CD4-positive, alpha-beta memory T cell (primary cell): ENCODE data around the gene RMDN2. TPM values are rescaled to one million over a fixed set of nuclear protein-coding genes. Genes with fewer than 3 reads are reported as not detected.
A peak's percentile ranks its signal among the peaks of the same experiment; 100 is the strongest.

Experiments used
- CTCF ChIA-PET: fragments of 350-600 bp; sonication (Branson Sonifier 250); formaldehyde crosslinking; loops from one replicate; lab custom pipeline; 2021; ENCODE audit warnings: inconsistent platforms; ENCODE audit not compliant: partially characterized antibody; lab: Charles Lee
- POLR2A ChIA-PET: fragments of 350-600 bp; sonication (Branson Sonifier 250); formaldehyde crosslinking; loops from one replicate; lab custom pipeline; 2021; ENCODE audit not compliant: partially characterized antibody; lab: Charles Lee
- DNase-seq, 5 donors: peaks; one replicate each; pipeline versions ENCODE4 v3.0.0 to v3.0.0-alpha.2; 2020 to 2022; ENCODE audit warnings: mixed read lengths in 1 of 5
- H3K27ac ChIP-seq: one replicate; pipeline ENCODE4 v1.7.0; 2013; ENCODE audit warnings: low read depth, low read length
- H3K27me3 ChIP-seq: 2 replicates; pipeline ENCODE4 v1.7.0; 2013; ENCODE audit warnings: mild to moderate bottlenecking, low read length, moderate library complexity; ENCODE audit not compliant: insufficient read depth
- H3K36me3 ChIP-seq: 2 replicates; pipeline ENCODE4 v1.7.0; 2013; ENCODE audit warnings: mild to moderate bottlenecking, low read length, moderate library complexity; ENCODE audit not compliant: insufficient read depth
- H3K4me1 ChIP-seq: 2 replicates; pipeline ENCODE4 v1.7.0; 2013; ENCODE audit warnings: mild to moderate bottlenecking, low read length, moderate library complexity; ENCODE audit not compliant: insufficient read depth
- H3K4me3 ChIP-seq, 2 donors: one replicate each; pipeline ENCODE4 v1.7.0; 2013; ENCODE audit warnings: low read length in 2 of 2, mild to moderate bottlenecking in 1 of 2
- H3K9me3 ChIP-seq, 2 donors: one replicate each; pipeline ENCODE4 v1.7.0; 2013; ENCODE audit warnings: low read length in 2 of 2, control low read depth in 1 of 2; ENCODE audit not compliant: control insufficient read depth in 1 of 2
- H3K27ac Mint-ChIP-seq, 7 donors: one replicate each; pipeline ENCODE4 v1.8.0; 2020 to 2021; ENCODE audit warnings: mixed read lengths in 7 of 7, mild to moderate bottlenecking in 6 of 7, inconsistent platforms in 3 of 7, moderate library complexity in 3 of 7
- H3K27me3 Mint-ChIP-seq, 2 donors: one replicate each; pipeline ENCODE4 v1.8.0; 2020 to 2021; ENCODE audit warnings: mixed read lengths in 2 of 2
- H3K36me3 Mint-ChIP-seq, 2 donors: one replicate each; pipeline ENCODE4 v1.8.0; 2020 to 2021; ENCODE audit warnings: mixed read lengths in 2 of 2, inconsistent platforms in 1 of 2, mild to moderate bottlenecking in 1 of 2
- H3K4me1 Mint-ChIP-seq, 4 donors: one replicate each; pipeline ENCODE4 v1.8.0; 2020 to 2021; ENCODE audit warnings: mixed read lengths in 4 of 4, mild to moderate bottlenecking in 1 of 4
- H3K4me3 Mint-ChIP-seq, 8 donors: one replicate each; pipeline ENCODE4 v1.8.0; 2020 to 2021; ENCODE audit warnings: mixed read lengths in 8 of 8, mild to moderate bottlenecking in 7 of 8, moderate library complexity in 6 of 8, inconsistent platforms in 3 of 8
- H3K9me3 Mint-ChIP-seq, 8 donors: one replicate each; pipeline ENCODE4 v1.8.0; 2020 to 2021; ENCODE audit warnings: mixed read lengths in 8 of 8, mild to moderate bottlenecking in 5 of 8, inconsistent platforms in 3 of 8, moderate library complexity in 1 of 8
- intact Hi-C: fragments of 100-400 bp; cut with micrococcal nuclease; formaldehyde crosslinking; loops from one replicate; pipeline ENCODE4 v1.15.1; 2023
- polyA plus RNA-seq, 2 donors: library from polyadenylated mRNA; unstranded; fragments of 300-500 nt; fragmentation: Illumina TruSeq; gene quantifications; one replicate each; pipeline ENCODE4 v1.2.3, GENCODE V29; 2021
- total RNA-seq, 2 experiments: library from RNA; stranded (reverse); gene quantifications; one replicate each; pipeline ENCODE4 v1.2.3, GENCODE V29; 2021

The RMDN2 gene
- total and polyA plus RNA-seq, 4 experiments from 2014 or later: 3.1 to 4.0 (median 3.2) TPM

DNA sequence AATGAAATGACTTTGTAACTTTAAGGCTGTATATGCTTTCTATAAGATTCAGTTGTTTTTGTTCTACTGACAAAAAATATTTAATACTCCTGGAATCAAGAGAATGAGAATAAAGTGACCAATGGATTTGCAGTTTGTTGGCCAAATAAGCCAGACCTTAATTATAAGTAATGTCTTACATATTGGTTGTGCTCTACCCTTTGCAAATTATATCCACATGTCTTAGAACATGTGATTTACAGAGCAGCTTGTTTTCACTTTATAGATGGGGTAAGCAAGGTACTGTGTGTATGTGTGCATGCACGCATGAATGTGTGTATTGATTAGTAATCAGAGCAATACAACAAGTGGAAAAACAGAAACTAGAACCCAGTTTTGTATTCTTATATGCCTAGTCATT lies 59.1 kb downstream of the RMDN2 start:
- Mint-ChIP-seq H3K27ac (no peak overlapping the region), H3K4me3 (no peak overlapping the region), H3K9me3 (peaks cover 0 to 3% (median 0%) of the 10 kb centered on the region in 8 donors), H3K36me3 (no peaks in the 10 kb centered on the region), H3K4me1 (peaks cover 0 to 3% (median 1%) of the 10 kb centered on the region in 4 donors), H3K27me3 (no peaks in the 10 kb centered on the region)
- CTCF ChIA-PET: interaction anchor here (1.6 kb wide), 1 partner anchor 290 kb away, joined by 5 read pairs; no protein-coding TSS in a partner anchor
- no peak for DNase-seq
- Histone ChIP-seq H3K4me3 (no peak overlapping the region), H3K9me3 (no peaks in the 10 kb centered on the region), H3K27me3 (no peaks in the 10 kb centered on the region), H3K27ac (no peak overlapping the region), H3K36me3 (no peaks in the 10 kb centered on the region), H3K4me1 (no peaks in the 10 kb centered on the region)
- POLR2A ChIA-PET: no interaction called here
- intact Hi-C loops: no loop called here

DNA sequence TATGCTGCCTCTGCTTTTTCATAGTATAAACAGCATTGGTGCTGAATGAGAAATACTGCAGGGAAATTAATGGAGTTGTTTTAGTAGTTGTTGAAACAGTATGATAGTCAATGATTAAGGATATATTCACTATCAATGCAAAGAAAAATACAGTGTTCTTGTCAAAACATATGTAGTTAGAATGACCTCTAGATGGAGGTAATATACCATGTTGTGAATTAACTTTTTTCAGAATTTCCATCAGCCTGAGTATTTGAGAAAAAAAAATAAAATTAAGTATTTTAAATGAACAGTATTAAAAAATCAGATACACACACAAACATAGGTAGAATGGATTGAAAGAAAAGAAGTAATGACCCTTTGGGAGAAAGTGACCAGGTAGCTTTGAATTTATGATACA lies 59.5 kb downstream of the RMDN2 start:
- Mint-ChIP-seq H3K4me3 (no peak overlapping the region), H3K27me3 (no peaks in the 10 kb centered on the region), H3K36me3 (no peaks in the 10 kb centered on the region), H3K27ac (no peak overlapping the region), H3K4me1 (peaks cover 0 to 3% (median 1%) of the 10 kb centered on the region in 4 donors), H3K9me3 (peaks cover 0 to 3% (median 0%) of the 10 kb centered on the region in 8 donors)
- no peak overlapping the region for H3K4me3 ChIP-seq
- CTCF ChIA-PET: interaction anchor here (1.6 kb wide), 1 partner anchor 290 kb away, joined by 5 read pairs; no protein-coding TSS in a partner anchor
- intact Hi-C loops: no loop called here
- H3K27me3 ChIP-seq: no peaks in the 10 kb centered on the region
- DNase-seq: no peak
- H3K36me3 ChIP-seq: no peaks in the 10 kb centered on the region
- no peak overlapping the region for H3K27ac ChIP-seq
- no peaks in the 10 kb centered on the region for H3K4me1 ChIP-seq
- POLR2A ChIA-PET: no interaction called here
- no peaks in the 10 kb centered on the region for H3K9me3 ChIP-seq

GRCh38 chr2:37985333-37985732 lies 60.2 kb downstream of the RMDN2 start:
- POLR2A ChIA-PET: no interaction called here

DNA sequence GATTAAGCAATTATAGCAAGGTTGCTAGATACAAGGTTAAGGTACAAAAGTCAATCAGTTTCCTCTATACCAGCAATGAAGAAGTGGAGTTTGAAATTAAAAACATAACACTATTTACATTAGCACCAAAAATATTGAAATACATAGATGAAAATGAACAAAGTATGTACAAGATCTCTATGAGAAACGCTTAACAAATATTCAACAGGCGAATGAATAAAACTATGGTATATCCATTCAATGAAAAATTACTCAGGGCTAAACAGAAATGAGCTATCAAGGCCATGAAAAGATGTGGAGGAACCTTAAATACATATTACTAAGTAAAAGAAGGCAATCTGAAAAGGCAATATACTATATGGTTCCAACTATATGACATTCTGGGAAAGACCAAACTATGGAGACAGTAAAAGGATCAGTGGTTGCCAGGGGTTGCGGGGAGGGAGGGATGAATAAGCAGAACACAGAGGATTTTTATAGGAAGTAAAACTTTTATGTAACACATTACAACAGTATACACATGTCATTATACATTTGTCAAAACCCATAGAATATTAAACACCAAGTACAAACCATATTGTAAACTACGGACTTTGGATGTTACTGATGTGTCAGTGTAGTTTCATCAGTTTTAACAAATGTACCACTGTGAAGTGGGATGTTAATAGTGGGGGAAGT lies 62.1 kb downstream of the RMDN2 start:
- peaks cover 0 to 3% (median 0%) of the 10 kb centered on the region in 8 donors for H3K9me3 Mint-ChIP-seq
- no peaks in the 10 kb centered on the region for H3K27me3 Mint-ChIP-seq

More at GRCh38 chr2:37985333-37985732, 60.2 kb downstream of the RMDN2 start:
- CTCF ChIA-PET: interaction anchor here (1.6 kb wide), 1 partner anchor 289 kb away, joined by 5 read pairs; no protein-coding TSS in a partner anchor
- peaks cover 0 to 3% (median 0%) of the 10 kb centered on the region in 8 donors for H3K9me3 Mint-ChIP-seq
- Histone ChIP-seq H3K27ac (no peak overlapping the region), H3K4me1 (no peaks in the 10 kb centered on the region), H3K27me3 (no peaks in the 10 kb centered on the region), H3K36me3 (no peaks in the 10 kb centered on the region), H3K9me3 (no peaks in the 10 kb centered on the region), H3K4me3 (no peak overlapping the region)
- H3K27me3 Mint-ChIP-seq: no peaks in the 10 kb centered on the region
- no peak overlapping the region for H3K27ac Mint-ChIP-seq
- peaks cover 0 to 3% (median 1%) of the 10 kb centered on the region in 4 donors for H3K4me1 Mint-ChIP-seq
- no peaks in the 10 kb centered on the region for H3K36me3 Mint-ChIP-seq
- intact Hi-C loops: no loop called here
- H3K4me3 Mint-ChIP-seq: no peak overlapping the region
- no peak for DNase-seq

GRCh38 chr2:37992601-37993000 lies 67.5 kb downstream of the RMDN2 start:
- CTCF ChIA-PET: interaction anchor here (1.2 to 1.6 kb wide), 2 partner anchors 10 to 19 kb away, joined by 4 read pairs; no protein-coding TSS in a partner anchor
- H3K36me3 Mint-ChIP-seq: peaks cover 3 to 4% of the 10 kb centered on the region in 2 donors

More for the DNA sequence above, 62.1 kb downstream of the RMDN2 start:
- intact Hi-C loops: no loop called here
- Histone ChIP-seq H3K4me1 (no peaks in the 10 kb centered on the region), H3K27me3 (no peaks in the 10 kb centered on the region), H3K9me3 (no peaks in the 10 kb centered on the region), H3K36me3 (no peaks in the 10 kb centered on the region), H3K4me3 (no peak overlapping the region), H3K27ac (no peak overlapping the region)
- H3K36me3 Mint-ChIP-seq: peaks cover 0 to 4% of the 10 kb centered on the region in 2 donors
- ChIA-PET CTCF (no interaction called here), POLR2A (no interaction called here)
- no peak overlapping the region for H3K4me3 Mint-ChIP-seq
- peaks cover 0 to under 1% (median 0%) of the 10 kb centered on the region in 4 donors for H3K4me1 Mint-ChIP-seq
- DNase-seq: no peak
- H3K27ac Mint-ChIP-seq: no peak overlapping the region

GRCh38 chr2:37993143-37993542 lies 68.1 kb downstream of the RMDN2 start:
- ChIA-PET CTCF (interaction anchor here (1.2 to 1.6 kb wide), 3 partner anchors 11 to 19 kb away, joined by 4 to 5 read pairs (median 4); no protein-coding TSS in a partner anchor), POLR2A (no interaction called here)
- Mint-ChIP-seq H3K36me3 (peaks cover 4 to 5% of the 10 kb centered on the region in 2 donors), H3K27ac (no peak overlapping the region), H3K9me3 (no peaks in the 10 kb centered on the region), H3K4me3 (no peak overlapping the region), H3K27me3 (no peaks in the 10 kb centered on the region), H3K4me1 (no peaks in the 10 kb centered on the region)
- intact Hi-C loops: no loop called here
- Histone ChIP-seq H3K4me1 (no peaks in the 10 kb centered on the region), H3K27ac (no peak overlapping the region), H3K9me3 (no peaks in the 10 kb centered on the region), H3K27me3 (no peaks in the 10 kb centered on the region), H3K36me3 (no peaks in the 10 kb centered on the region), H3K4me3 (no peak overlapping the region)
- DNase-seq: no peak

More at GRCh38 chr2:37992601-37993000, 67.5 kb downstream of the RMDN2 start:
- H3K4me3 ChIP-seq: no peak overlapping the region
- POLR2A ChIA-PET: no interaction called here
- no peaks in the 10 kb centered on the region for H3K4me1 ChIP-seq
- H3K9me3 ChIP-seq: no peaks in the 10 kb centered on the region
- intact Hi-C loops: no loop called here
- H3K27ac ChIP-seq: no peak overlapping the region
- DNase-seq: no peak
- Mint-ChIP-seq H3K27me3 (no peaks in the 10 kb centered on the region), H3K27ac (no peak overlapping the region), H3K9me3 (no peaks in the 10 kb centered on the region), H3K4me3 (no peak overlapping the region), H3K4me1 (no peaks in the 10 kb centered on the region)
- H3K27me3 ChIP-seq: no peaks in the 10 kb centered on the region
- no peaks in the 10 kb centered on the region for H3K36me3 ChIP-seq

DNA sequence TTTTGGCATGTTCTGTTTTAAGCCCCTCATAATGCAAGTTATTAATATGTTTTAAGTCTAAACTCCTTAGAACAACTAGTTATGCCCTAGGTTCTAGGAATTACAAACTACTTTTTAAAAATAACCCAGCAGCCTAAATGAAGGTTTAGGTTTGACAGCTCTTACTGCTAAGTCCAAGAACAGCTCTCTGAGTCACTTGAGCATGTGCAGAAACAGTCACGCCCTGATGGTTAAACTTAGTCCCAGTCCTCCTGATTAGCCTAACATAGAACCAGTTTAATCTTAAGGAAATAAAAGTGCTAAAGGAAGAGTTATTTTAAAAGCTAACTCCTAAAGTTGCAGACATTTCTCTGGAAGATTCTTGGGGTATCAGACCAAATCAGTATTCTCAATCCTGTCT lies 72.5 kb downstream of the RMDN2 start:
- Histone ChIP-seq H3K27ac (no peak overlapping the region), H3K4me3 (no peak overlapping the region), H3K4me1 (no peaks in the 10 kb centered on the region), H3K27me3 (no peaks in the 10 kb centered on the region), H3K9me3 (no peaks in the 10 kb centered on the region), H3K36me3 (no peaks in the 10 kb centered on the region)
- Mint-ChIP-seq H3K4me3 (no peak overlapping the region), H3K27ac (peak overlapping the region in 1 of 7 donors; percentile 32), H3K36me3 (peaks cover 6 to 26% of the 10 kb centered on the region in 2 donors), H3K27me3 (no peaks in the 10 kb centered on the region), H3K9me3 (peaks cover 0 to 18% (median 5%) of the 10 kb centered on the region in 8 donors), H3K4me1 (no peaks in the 10 kb centered on the region)
- ChIA-PET POLR2A (no interaction called here), CTCF (interaction anchor here (1.3 kb wide), 1 partner anchor 16 kb away, joined by 3 read pairs; no protein-coding TSS in a partner anchor)
- DNase-seq: no peak
- intact Hi-C loops: no loop called here
